ENCODE results near the gene NKAP. TPM values are rescaled to one million over a fixed set of nuclear protein-coding genes. Genes with fewer than 3 reads are reported as not detected.

Gene NKAP
- total and polyA plus RNA-seq, 10 donors: 6.6 to 10.8 (median 9.0) TPM

- 1 to 37% (median 6%) methylated on average over 5 to 18 of the region's 18 CpGs for WGBS, 5 donors
- TF ChIP-seq POLR2AphosphoS5 (IDR thresholded peaks at IDR 0.05) (no peak), POLR2A (IDR thresholded peaks at IDR 0.05) (no peak), CTCF (IDR thresholded peaks at IDR 0.05 in 8 of 11, conservative IDR thresholded peaks at IDR 0.05 in 3 of 11) (no peak)
- Histone ChIP-seq H3K4me3 (peak overlapping the region in 3 of 8 donors; percentile 22 to 64 (median 30)), H3K36me3 (no peaks in the 10 kb centered on the region), H3K9me3 (no peaks in the 10 kb centered on the region), H3K27ac (no peak overlapping the region), H3K27me3 (replicated peaks in 1 of 7) (peaks cover 0 to 65% (median 53%) of the 10 kb centered on the region in 7 donors), H3K4me1 (peaks cover 0 to 25% (median 19%) of the 10 kb centered on the region in 6 donors)
- intact Hi-C loops (cut with DNase I; ENCODE audit: low total_unique reads): no loop called here
- no peak for DNase-seq
These were observed 46.5 kb upstream of the NKAP start for GRCh38 chrX:119989905-119990555.

- no peaks in the 10 kb centered on the region for H3K9me3 ChIP-seq
- 86 to 95% (median 88%) methylated on average over 3 of the region's 3 CpGs for WGBS, 5 donors
- no peak overlapping the region for H3K27ac ChIP-seq
- peaks cover 0 to 34% (median 19%) of the 10 kb centered on the region in 7 donors for H3K27me3 ChIP-seq (replicated peaks in 1 of 7)
- TF ChIP-seq POLR2AphosphoS5 (IDR thresholded peaks at IDR 0.05) (no peak), POLR2A (IDR thresholded peaks at IDR 0.05) (no peak), CTCF (IDR thresholded peaks at IDR 0.05 in 8 of 11, conservative IDR thresholded peaks at IDR 0.05 in 3 of 11) (no peak)
- intact Hi-C loops (cut with DNase I; ENCODE audit: low total_unique reads): no loop called here
- H3K4me1 ChIP-seq: peaks cover 0 to 16% (median 12%) of the 10 kb centered on the region in 6 donors
- DNase-seq: no peak
- H3K36me3 ChIP-seq: no peaks in the 10 kb centered on the region
- no peak overlapping the region for H3K4me3 ChIP-seq
These were observed 42.7 kb upstream of the NKAP start for GRCh38 chrX:119986203-119986602.

GRCh38 chrX:119984652-119985051, 41.1 kb upstream of the NKAP start:
- TF ChIP-seq CTCF (IDR thresholded peaks at IDR 0.05 in 8 of 11, conservative IDR thresholded peaks at IDR 0.05 in 3 of 11): no peak
- TF ChIP-seq POLR2AphosphoS5 (IDR thresholded peaks at IDR 0.05): no peak
- no peak for DNase-seq
- Histone ChIP-seq H3K36me3 (no peaks in the 10 kb centered on the region), H3K4me3 (no peak overlapping the region), H3K9me3 (no peaks in the 10 kb centered on the region), H3K27ac (no peak overlapping the region), H3K27me3 (replicated peaks in 1 of 7) (peaks cover 0 to 32% (median 7%) of the 10 kb centered on the region in 7 donors), H3K4me1 (peaks cover 0 to under 1% (median 0%) of the 10 kb centered on the region in 6 donors)
- WGBS, 5 donors: 71 to 87% (median 72%) methylated on average over 5 of the region's 5 CpGs
- intact Hi-C loops (cut with DNase I; ENCODE audit: low total_unique reads): no loop called here

GRCh38 chrX:119983494-119983893, 39.9 kb upstream of the NKAP start:
- DNase-seq: no peak
- H3K27ac ChIP-seq: no peak overlapping the region
- H3K4me1 ChIP-seq: no peaks in the 10 kb centered on the region
- H3K9me3 ChIP-seq: no peaks in the 10 kb centered on the region
- intact Hi-C loops (cut with DNase I; ENCODE audit: low total_unique reads): no loop called here
- H3K4me3 ChIP-seq: no peak overlapping the region
- peaks cover 0 to 23% (median 0%) of the 10 kb centered on the region in 7 donors for H3K27me3 ChIP-seq (replicated peaks in 1 of 7)
- H3K36me3 ChIP-seq: no peaks in the 10 kb centered on the region
- WGBS, 5 donors: 73 to 97% (median 88%) methylated on average over 2 of the region's 2 CpGs
- no peak for TF ChIP-seq CTCF (IDR thresholded peaks at IDR 0.05 in 8 of 11, conservative IDR thresholded peaks at IDR 0.05 in 3 of 11)
- TF ChIP-seq POLR2A (IDR thresholded peaks at IDR 0.05): no peak
- no peak for TF ChIP-seq POLR2AphosphoS5 (IDR thresholded peaks at IDR 0.05)

Data from spleen (tissue), 11 donors.